C4-2B (cell line): Measurements from ENCODE around the gene KRTAP10-2.

ENCODE experiments used
- CTCF ChIP-seq: fragments of 450-650 bp; conservative IDR thresholded peaks from 2 replicates; pipeline ENCODE4 v1.5.1; 2017; ENCODE audit warnings: mild to moderate bottlenecking
- ZFX ChIP-seq: fragments of 450-650 bp; IDR thresholded peaks from 2 replicates; pipeline ENCODE4 v1.6.1; 2017

DNA sequence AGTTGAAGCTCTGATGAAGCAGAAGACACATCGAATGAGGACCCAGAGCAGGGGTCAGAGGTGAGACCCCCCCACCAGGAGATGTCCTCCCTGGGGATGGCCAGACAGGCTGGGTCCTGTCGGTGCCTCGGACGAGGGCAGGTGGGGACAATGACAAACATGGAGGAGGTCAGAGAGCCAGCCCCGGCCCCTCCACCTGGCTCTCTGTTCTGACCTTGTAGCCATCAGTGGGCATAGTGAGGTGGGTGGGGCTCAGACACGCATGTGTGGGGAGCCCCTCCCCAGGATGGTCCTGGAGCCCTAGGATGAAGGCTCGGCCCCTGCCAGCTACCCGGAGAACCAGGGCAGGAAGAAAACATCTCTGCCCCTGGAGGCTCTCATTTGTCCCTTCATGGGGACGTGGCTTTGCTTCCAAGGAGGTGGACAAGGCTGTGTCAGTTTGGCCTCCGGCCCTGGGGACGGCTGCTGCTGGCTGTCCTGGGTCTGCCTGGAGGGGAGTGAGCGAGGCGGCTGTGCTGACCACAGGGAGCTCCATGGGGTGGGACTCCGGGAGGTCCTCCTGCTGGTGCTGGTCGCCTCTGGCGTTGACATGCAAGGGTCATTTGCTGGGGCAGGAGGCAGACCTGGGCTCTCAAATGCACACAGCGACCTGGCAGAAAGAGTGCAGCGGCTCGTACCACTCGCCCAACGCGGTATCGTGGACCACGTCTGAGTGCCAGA is 38.4 kb upstream of the KRTAP10-2 start:
- no peak for TF ChIP-seq CTCF
- TF ChIP-seq ZFX, result no peak
